Cardiac atrium fibroblast (primary cell): ENCODE measurements around the gene MAFF. TPM values are rescaled to one million over a fixed set of nuclear protein-coding genes. Genes with fewer than 3 reads are reported as not detected.

ENCODE experiments used
- total RNA-seq: library from RNA; depleted of rRNA; stranded (reverse); fragments of >200 nt; gene quantifications from 2 replicates; pipeline ENCODE4 v1.2.3, GENCODE V29; 2015

MAFF gene
- total RNA-seq: 39.2 and 48.0 TPM in 2 replicates

DNA sequence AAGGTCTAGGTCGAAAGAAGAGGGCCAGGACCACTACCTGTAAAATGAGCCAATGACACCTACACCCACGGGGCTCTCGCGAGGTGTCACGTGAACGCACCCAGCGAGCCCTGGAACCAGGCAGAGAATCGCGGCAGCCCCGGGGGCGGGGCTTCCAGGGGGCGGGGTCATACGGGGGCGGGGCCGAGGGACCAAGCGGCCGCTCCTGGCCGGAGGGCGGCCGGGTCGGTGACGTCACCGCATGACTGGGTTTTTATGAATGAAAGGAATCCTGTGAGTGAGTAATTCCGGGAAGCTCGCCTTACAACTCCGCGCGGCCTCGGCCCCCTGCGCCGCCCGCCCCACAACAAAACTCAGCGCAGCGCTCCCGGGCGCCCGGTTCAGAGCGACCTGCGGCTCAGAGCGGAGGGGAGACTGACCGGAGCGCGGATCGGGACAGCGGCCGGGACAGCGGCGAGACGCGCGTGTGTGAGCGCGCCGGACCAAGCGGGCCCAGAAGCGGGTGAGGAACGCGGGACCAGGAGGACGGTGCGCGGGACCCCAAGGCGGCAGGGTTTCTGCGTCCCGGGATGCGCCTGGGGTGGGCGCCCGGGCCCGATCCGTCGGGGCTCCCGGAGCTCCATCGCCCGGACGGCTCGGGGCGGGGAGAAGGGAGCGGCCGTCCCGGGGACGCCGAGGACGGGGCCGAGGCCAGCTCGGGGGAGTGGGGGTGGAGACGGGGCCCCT is at the start of gene MAFF:
TSS of gene MAFF (plus strand) at position 284 of the 726 bp plus-strand sequence. CDS start 11,860 bp downstream, outside the sequence.

DNA sequence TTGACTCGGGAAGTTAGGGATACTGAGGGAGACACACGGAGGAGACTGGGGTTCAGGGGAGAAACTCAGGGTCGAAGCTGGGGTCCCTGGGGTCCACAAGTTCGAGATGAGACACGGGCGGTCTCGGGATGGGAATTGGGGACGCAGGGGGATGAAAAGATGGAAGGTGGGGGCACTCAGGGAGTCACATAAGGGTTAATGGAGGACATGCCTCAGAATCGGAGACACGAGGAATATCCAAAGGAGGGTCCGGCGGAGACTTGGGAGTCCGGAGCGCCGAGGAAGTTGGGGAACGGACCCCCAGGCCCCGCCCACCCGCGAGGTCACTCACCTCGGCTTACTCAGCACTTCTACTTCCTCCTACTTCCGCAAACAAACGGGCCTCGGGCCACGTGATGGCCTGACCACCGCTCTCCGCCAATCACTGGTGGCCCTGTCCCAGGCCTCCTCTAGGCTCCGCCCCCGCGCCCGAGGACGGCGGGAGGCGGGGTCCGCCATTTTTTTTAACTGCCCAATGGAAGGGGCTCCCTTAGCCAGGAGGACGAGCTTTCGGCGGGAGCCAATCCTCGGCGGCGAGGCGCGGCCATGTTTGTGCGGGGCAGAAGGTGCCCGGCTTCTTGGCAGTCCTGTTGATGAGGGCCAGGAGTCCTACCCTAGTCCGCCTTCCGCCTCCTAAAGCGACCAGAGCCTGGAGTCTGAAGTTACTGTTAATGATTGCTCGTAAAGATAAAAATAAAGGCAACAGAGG is 20.2 kb upstream of the MAFF start, which contains the start of gene PLA2G6:
TSS of gene PLA2G6 (minus strand) at position 378 of the 748 bp plus-strand sequence. CDS start 12,404 bp downstream, outside the sequence.

Other genes with a start within 250 kb of the MAFF start
- 0.32 TPM in 1 of 2 replicates, not detected in the other for gene C22orf23, start 248.4 kb upstream of the MAFF start, total RNA-seq
- gene POLR2F, start 248.3 kb upstream of the MAFF start, total RNA-seq: 75.5 and 93.0 TPM in 2 replicates
- gene SOX10, start 217.4 kb upstream of the MAFF start, total RNA-seq: not detected in 2 replicates
- 11.4 and 14.1 TPM in 2 replicates for gene PICK1, start 144.6 kb upstream of the MAFF start, total RNA-seq
- gene SLC16A8, start 117.8 kb upstream of the MAFF start, total RNA-seq: 0.16 TPM in 1 of 2 replicates, not detected in the other
- 2.4 and 9.7 TPM in 2 replicates for gene BAIAP2L2, start 91.3 kb upstream of the MAFF start, total RNA-seq
- gene PLA2G6, start 20.2 kb upstream of the MAFF start, total RNA-seq: 10.3 and 15.1 TPM in 2 replicates
- 62.6 and 80.5 TPM in 2 replicates for gene TMEM184B, start 71.0 kb downstream of the MAFF start, total RNA-seq
- gene CSNK1E, start 115.4 kb downstream of the MAFF start, total RNA-seq: 102 and 123 TPM in 2 replicates